HCT116 (cell line): Measurements from ENCODE around the gene FRZB. TPM values are rescaled to one million over a fixed set of nuclear protein-coding genes. Genes with fewer than 3 reads are reported as not detected.

Experiments used
- ATAC-seq: fragments of 200-7000 bp; cut with Tn5 transposase; 2 replicates; pipeline ENCODE4 v1.9.1; 2020; ENCODE audit warnings: mild to moderate bottlenecking, moderate library complexity
- BruUV-seq: library from RNA; stranded (reverse); fragments of 400-500 nt; replicated peaks from 2 replicates; lab custom pipeline; 2021; lab: Mats Ljungman, UMichigan
- CTCF ChIA-PET: fragments of 300-600 bp; sonication (Branson Sonifier 250); formaldehyde crosslinking; loops from one replicate; lab custom pipeline; 2021; ENCODE audit warnings: antibody characterized with exemption; lab: Charles Lee
- POLR2A ChIA-PET: fragments of 300-600, 350-600 bp; sonication (Branson Sonifier 250); formaldehyde crosslinking; loops from one replicate; lab custom pipeline; 2021; ENCODE audit warnings: antibody characterized with exemption; lab: Charles Lee
- RAD21 ChIA-PET, 2 experiments: fragments of 300-600 bp; sonication (Branson Sonifier 250); formaldehyde crosslinking; loops; one replicate each; lab custom pipeline; 2023; ENCODE audit warnings: low total read pairs in 2 of 2; ENCODE audit not compliant: uncharacterized antibody in 2 of 2, unreplicated experiment in 2 of 2, low non-redundant PET in 1 of 2; lab: Charles Lee
- DNase-seq: peaks from one replicate; pipeline ENCODE4 v3.0.0-alpha.2; 2010; ENCODE audit warnings: low read depth, low spot score
- H2AFZ ChIP-seq: fragments of 200-600 bp; shearing (Covaris generic), sonication (generic); 2 replicates; pipeline ENCODE4 v1.6.1; 2017; ENCODE audit warnings: low read depth, mixed run types, mixed read lengths, antibody characterized with exemption, low read length; ENCODE audit not compliant: poor library complexity, severe bottlenecking
- H3K27ac ChIP-seq: 2 replicates; pipeline ENCODE4 v1.5.1; 2012; ENCODE audit warnings: low read depth, low read length
- H3K27me3 ChIP-seq: fragments of 200-600 bp; sonication (generic); 2 replicates; pipeline ENCODE4 v1.6.1; 2016; ENCODE audit warnings: mixed run types, low read length, mixed read lengths; ENCODE audit not compliant: insufficient read depth
- H3K36me3 ChIP-seq, 2 experiments: fragments of 200-500 bp in 1 of 2; fragments of 200-600 bp in 1 of 2; sonication (Bioruptor generic) in 1 of 2; sonication (generic) in 1 of 2; 2 replicates each; pipeline versions ENCODE4 v1.5.1 to v1.6.1; 2014 to 2016; ENCODE audit warnings: low read length in 2 of 2, inconsistent platforms in 1 of 2, mixed read lengths in 1 of 2, mixed run types in 1 of 2; ENCODE audit not compliant: insufficient read depth in 2 of 2, control insufficient read depth in 1 of 2
- H3K4me1 ChIP-seq, 2 experiments: fragments of 200-600 bp in 1 of 2; sonication (generic) in 1 of 2; 2 replicates each; pipeline versions ENCODE4 v1.5.1 to v1.6.1; 2012 to 2017; ENCODE audit warnings: low read length in 2 of 2, inconsistent platforms in 1 of 2, mild to moderate bottlenecking in 1 of 2, mixed read lengths in 1 of 2, mixed run types in 1 of 2, moderate library complexity in 1 of 2; ENCODE audit not compliant: insufficient read depth in 2 of 2, control insufficient read depth in 1 of 2
- H3K4me2 ChIP-seq: fragments of 200-600 bp; sonication (generic); 2 replicates; pipeline ENCODE4 v1.6.1; 2017; ENCODE audit warnings: mixed run types, low read length, mixed read lengths
- H3K4me3 ChIP-seq, 2 experiments: fragments of 200-600 bp in 1 of 2; sonication (generic) in 1 of 2; replicated peaks in 1 of 2; 2 replicates each; pipeline ENCODE4 v1.5.1; 2011 to 2016; ENCODE audit warnings: low read length in 2 of 2, control low read depth in 1 of 2, low read depth in 1 of 2, mild to moderate bottlenecking in 1 of 2, mixed read lengths in 1 of 2, mixed run types in 1 of 2
- H3K79me2 ChIP-seq: fragments of 200-600 bp; sonication (generic); 2 replicates; pipeline ENCODE4 v1.6.1; 2017; ENCODE audit warnings: mild to moderate bottlenecking, mixed run types, low read length, moderate library complexity, mixed read lengths; ENCODE audit not compliant: insufficient read depth
- H3K9ac ChIP-seq: fragments of 200-600 bp; sonication (generic); 2 replicates; pipeline ENCODE4 v1.6.1; 2016; ENCODE audit warnings: low read length, mixed read lengths
- H3K9me2 ChIP-seq: fragments of 200-600 bp; sonication (generic), shearing (Covaris generic); 2 replicates; pipeline ENCODE4 v1.6.1; 2017; ENCODE audit warnings: mixed run types, mild to moderate bottlenecking, moderate library complexity; ENCODE audit not compliant: insufficient read depth
- H3K9me3 ChIP-seq, 2 experiments: fragments of 200-500 bp in 1 of 2; fragments of 200-600 bp in 1 of 2; sonication (Bioruptor generic) in 1 of 2; sonication (generic) in 1 of 2; 2 replicates each; pipeline ENCODE4 v1.6.1; 2014 to 2017; ENCODE audit warnings: low read length in 2 of 2, mixed read lengths in 2 of 2, inconsistent platforms in 1 of 2, low read depth in 1 of 2, mild to moderate bottlenecking in 1 of 2, mixed run types in 1 of 2, moderate library complexity in 1 of 2; ENCODE audit not compliant: control insufficient read depth in 1 of 2, insufficient read depth in 1 of 2
- H4K20me1 ChIP-seq: fragments of 200-600 bp; sonication (generic), shearing (Covaris generic); 2 replicates; pipeline ENCODE4 v1.6.1; 2017; ENCODE audit warnings: mixed run types, mild to moderate bottlenecking, moderate library complexity; ENCODE audit not compliant: insufficient read depth
- CEBPB ChIP-seq: IDR thresholded peaks from 2 replicates; pipeline ENCODE4 v1.6.1; 2012; ENCODE audit warnings: low read depth
- FOSL1 ChIP-seq: IDR thresholded peaks from 2 replicates; pipeline ENCODE4 v1.6.1; 2012; ENCODE audit warnings: low read depth
- SIN3A ChIP-seq: IDR thresholded peaks from 2 replicates; pipeline ENCODE4 v1.6.1; 2012; ENCODE audit warnings: low read depth
- YY1 ChIP-seq: IDR thresholded peaks from 2 replicates; pipeline ENCODE4 v1.6.1; 2011; ENCODE audit warnings: low read length, low read depth, moderate library complexity, mild to moderate bottlenecking; ENCODE audit not compliant: insufficient replicate concordance; ENCODE audit errors: extremely low read depth
- ZNF274 ChIP-seq: fragments of 200-500 bp; sonication (Bioruptor generic); IDR thresholded peaks from 2 replicates; pipeline ENCODE4 v1.6.1; 2014; ENCODE audit warnings: mild to moderate bottlenecking, low read depth, low read length, inconsistent platforms
- intact Hi-C: fragments of 100-400 bp; cut with micrococcal nuclease; formaldehyde crosslinking; loops from 2 replicates; pipeline ENCODE4 v1.10.0; 2022
- total RNA-seq: library from RNA; stranded (reverse); gene quantifications from one replicate; pipeline ENCODE4 v1.2.1, GENCODE V29; 2021; ENCODE audit not compliant: unreplicated experiment
- TF ChIP-seq, protein P1 (sequence below): IDR thresholded peaks from 2 replicates; pipeline ENCODE4 v1.6.1; 2011; ENCODE audit warnings: mild to moderate bottlenecking, low read length, moderate library complexity; ENCODE audit not compliant: insufficient replicate concordance; ENCODE audit errors: extremely low read depth
- TF ChIP-seq, protein P2 (sequence below), 3 experiments: fragments of 200-600 bp in 1 of 3; sonication (generic) in 1 of 3; IDR thresholded peaks in 2 of 3; conservative IDR thresholded peaks in 1 of 3; 2 replicates each; pipeline ENCODE4 v1.5.1; 2012 to 2017; ENCODE audit warnings: low read depth in 2 of 3, low read length in 2 of 3, antibody characterized with exemption in 1 of 3, borderline replicate concordance in 1 of 3, control low read depth in 1 of 3, mild to moderate bottlenecking in 1 of 3, mixed read lengths in 1 of 3, mixed run types in 1 of 3, moderate library complexity in 1 of 3; ENCODE audit not compliant: insufficient read depth in 1 of 3

Gene FRZB
- total RNA-seq, 1 experiment from 2014 or later = 0.49 TPM

DNA sequence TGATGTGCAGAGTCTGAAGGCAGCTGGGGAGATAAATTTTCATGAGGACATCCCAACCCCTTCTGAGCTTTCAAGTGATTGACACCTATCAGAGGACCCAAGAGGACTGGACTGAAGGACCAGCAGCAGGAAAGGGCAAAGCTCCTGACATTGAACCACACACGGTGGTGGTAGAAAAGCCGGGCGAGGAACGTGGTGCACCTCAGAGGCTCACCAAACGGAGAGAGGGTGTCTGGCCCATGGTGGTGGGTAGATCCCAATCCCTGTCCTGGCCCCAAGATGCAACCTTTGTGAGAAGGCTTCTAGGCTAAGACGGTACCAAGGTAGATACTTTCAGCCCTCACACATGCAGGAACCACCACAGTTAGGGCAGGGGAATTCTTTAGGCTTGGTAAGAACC lies 52.1 kb downstream of the FRZB start:
- Histone ChIP-seq H3K4me2 (no peak overlapping the region), H3K9ac (no peak overlapping the region), H3K36me3 (no peaks in the 10 kb centered on the region), H3K9me3 (no peaks in the 10 kb centered on the region), H3K79me2 (no peaks in the 10 kb centered on the region), H2AFZ (no peak overlapping the region), H3K4me3 (no peak overlapping the region), H3K4me1 (no peaks in the 10 kb centered on the region), H3K9me2 (no peaks in the 10 kb centered on the region), H4K20me1 (no peaks in the 10 kb centered on the region), H3K27me3 (no peaks in the 10 kb centered on the region), H3K27ac (no peak overlapping the region)
- BruUV-seq = no TSS peak
- TF ChIP-seq, protein P1, sequence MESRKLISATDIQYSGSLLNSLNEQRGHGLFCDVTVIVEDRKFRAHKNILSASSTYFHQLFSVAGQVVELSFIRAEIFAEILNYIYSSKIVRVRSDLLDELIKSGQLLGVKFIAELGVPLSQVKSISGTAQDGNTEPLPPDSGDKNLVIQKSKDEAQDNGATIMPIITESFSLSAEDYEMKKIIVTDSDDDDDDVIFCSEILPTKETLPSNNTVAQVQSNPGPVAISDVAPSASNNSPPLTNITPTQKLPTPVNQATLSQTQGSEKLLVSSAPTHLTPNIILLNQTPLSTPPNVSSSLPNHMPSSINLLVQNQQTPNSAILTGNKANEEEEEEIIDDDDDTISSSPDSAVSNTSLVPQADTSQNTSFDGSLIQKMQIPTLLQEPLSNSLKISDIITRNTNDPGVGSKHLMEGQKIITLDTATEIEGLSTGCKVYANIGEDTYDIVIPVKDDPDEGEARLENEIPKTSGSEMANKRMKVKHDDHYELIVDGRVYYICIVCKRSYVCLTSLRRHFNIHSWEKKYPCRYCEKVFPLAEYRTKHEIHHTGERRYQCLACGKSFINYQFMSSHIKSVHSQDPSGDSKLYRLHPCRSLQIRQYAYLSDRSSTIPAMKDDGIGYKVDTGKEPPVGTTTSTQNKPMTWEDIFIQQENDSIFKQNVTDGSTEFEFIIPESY = no peak
- TF ChIP-seq, protein P2, sequence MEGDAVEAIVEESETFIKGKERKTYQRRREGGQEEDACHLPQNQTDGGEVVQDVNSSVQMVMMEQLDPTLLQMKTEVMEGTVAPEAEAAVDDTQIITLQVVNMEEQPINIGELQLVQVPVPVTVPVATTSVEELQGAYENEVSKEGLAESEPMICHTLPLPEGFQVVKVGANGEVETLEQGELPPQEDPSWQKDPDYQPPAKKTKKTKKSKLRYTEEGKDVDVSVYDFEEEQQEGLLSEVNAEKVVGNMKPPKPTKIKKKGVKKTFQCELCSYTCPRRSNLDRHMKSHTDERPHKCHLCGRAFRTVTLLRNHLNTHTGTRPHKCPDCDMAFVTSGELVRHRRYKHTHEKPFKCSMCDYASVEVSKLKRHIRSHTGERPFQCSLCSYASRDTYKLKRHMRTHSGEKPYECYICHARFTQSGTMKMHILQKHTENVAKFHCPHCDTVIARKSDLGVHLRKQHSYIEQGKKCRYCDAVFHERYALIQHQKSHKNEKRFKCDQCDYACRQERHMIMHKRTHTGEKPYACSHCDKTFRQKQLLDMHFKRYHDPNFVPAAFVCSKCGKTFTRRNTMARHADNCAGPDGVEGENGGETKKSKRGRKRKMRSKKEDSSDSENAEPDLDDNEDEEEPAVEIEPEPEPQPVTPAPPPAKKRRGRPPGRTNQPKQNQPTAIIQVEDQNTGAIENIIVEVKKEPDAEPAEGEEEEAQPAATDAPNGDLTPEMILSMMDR (IDR thresholded peaks at IDR 0.05 in 2 of 3, conservative IDR thresholded peaks at IDR 0.05 in 1 of 3; ENCODE audit: borderline replicate concordance in 1 of 3, insufficient read depth in 1 of 3, low read depth in 2 of 3, low read length in 2 of 3) = no peak
- TF ChIP-seq ZNF274 (no peak), CEBPB (no peak), YY1 (no peak), SIN3A (no peak), FOSL1 (no peak)
- RAD21 ChIA-PET = no interaction called here
- intact Hi-C loops = no loop called here
- DNase-seq (no peak), ATAC-seq (no peak)
- POLR2A ChIA-PET = no interaction called here
- CTCF ChIA-PET = no interaction called here
